C1 segment of cervical spinal cord (tissue), 14 donors: ENCODE data around the gene SLC23A3.

Experiments
- DNase-seq, 14 donors: peaks; one replicate each; lab custom pipeline; 2025; lab: John Stamatoyannopoulos, UW

Gene SLC23A3

DNA sequence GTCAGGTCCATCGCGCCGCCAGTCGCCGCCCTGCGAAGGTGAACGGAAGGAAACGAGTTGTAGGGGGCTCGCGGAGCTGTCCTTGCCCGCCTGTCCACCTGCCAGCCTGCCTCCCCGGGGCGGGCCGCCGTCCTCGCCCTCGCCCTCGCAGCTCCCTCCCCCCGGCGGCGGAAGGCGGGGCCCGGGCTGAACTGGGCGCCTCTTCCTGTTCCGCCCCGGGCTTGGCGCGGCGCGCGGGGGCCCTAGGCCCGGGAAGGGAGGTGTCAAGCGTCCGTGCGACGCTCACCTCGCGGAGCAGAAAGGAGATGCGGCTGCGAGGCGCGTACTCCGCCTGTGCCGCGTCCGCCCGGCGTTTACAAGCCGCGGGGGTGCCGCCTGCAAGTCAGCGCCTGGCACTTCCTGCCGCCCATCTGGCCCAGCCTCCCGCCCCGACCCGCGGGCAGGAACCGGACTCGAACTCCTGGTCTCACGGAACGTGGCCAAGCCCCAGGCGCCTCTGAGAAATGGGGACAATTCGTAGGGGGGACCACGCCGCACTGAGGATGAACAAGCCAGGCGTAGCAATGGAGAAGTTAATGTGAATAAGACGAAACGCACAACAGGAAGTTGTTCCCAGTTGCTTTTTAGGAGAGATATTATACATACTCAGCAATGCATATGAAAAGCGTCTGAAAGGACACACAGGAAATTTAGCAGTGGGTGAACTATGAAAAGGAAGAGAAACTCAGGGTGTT, 7.2 kb upstream of the SLC23A3 start, which contains the start of gene CNPPD1:
TSS of gene CNPPD1 (minus strand) at position 108 of the 734 bp plus-strand sequence. CDS start at position 11, 97 bp downstream.
- DNase-seq = peak; percentile 27 to 91 (median 82)

DNA sequence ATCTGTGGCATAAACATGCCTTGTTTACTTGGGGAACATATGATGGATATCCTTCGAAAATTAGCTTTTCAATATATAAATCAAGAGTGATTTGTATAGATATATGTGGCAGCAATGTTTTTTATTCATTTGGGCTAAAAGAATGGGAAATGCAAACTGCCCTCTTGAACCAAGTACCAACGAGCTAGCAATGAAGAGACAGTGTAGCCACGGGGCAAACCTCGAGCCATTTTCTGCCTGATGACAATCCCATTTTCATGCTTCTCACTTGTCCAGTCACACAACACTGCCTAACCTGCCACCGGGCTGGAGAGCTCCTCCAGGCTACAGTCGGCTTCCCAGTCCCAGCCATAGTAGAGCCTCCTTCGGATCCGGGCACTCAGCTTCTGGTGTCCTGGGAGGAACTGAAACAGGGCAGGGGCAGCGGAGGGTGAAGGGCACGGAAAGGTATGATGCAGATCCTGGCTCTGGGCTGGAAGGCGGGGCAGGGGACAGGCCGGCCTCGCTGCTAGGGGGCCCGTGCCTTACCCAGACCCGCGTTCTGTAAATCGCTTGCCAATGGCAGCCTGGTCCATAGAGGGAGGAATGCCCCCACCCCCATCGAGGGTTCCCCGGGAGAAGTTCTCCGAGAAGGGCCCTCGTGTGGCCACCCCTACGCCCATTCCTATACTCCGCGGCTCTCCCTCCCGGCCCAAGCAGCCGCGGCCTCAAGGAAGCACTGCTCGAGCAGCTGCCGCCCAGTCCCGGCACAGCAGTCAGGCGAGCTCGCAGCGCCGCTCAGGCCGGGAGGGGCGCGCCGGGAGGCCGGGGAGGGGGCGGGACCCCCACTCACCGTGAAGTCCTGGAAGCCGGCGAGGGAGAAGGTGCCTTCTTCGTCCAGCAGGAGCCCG, 6.3 kb upstream of the SLC23A3 start:
- peak in 10 of 14 donors; percentile 54 to 80 (median 72) for DNase-seq

DNA sequence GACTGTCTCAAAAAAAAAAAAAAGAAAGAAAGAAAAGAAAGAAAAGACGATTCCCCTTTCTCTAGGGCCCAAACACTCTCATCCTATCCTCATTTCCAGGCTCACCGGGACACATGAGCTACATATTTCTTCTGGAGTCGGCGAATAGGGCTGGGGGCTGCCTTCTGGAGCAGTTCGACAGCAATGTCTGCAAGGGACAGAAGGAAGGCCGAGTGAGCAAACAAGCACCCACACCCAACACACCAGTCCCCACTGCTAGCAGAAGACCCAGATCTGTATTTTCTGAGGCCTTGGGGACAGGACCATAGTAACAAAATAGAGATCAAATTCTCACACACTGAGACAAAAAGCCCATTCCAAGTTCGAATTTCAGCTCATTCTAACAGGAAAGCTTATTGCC, 5.7 kb upstream of the SLC23A3 start:
- no peak for DNase-seq

DNA sequence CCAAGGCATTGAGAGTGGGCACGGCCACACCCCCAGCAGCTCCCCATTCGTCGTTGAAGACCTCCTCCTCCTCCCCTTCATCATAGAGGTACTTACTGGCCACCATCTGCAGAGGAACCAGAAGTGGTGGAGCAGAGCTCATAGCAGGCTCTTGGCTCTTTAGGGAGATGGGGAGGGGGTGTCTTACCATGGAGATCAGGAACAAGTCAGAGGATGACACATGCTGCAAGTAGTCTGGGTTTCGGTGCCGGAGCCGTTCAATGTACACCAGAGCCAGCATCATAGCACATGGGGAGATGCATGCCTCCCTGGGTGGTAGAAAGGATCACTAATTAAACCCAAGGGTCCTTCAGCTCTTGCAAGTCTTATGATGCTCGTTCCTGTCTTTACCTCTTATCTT, 5.0 kb upstream of the SLC23A3 start:
- no peak for DNase-seq

DNA sequence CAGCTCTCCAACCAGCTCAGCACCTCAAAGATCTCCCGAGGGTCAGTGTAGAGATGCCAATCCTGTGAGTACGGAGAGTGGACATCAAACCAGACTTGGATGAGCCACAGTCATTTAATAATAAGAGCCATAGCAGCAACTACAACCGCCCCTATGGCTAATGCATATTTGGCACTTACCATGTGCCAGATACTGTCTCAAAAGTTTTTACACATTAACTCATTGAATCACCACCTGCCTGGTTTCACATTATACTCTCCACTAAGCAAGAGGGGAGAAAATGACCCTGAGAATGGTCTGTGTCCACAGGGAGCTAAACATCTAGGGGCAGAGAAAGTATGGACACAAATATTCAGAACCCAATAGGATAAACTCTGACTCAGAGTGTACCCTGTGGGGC, 4.3 kb upstream of the SLC23A3 start:
- no peak for DNase-seq

DNA sequence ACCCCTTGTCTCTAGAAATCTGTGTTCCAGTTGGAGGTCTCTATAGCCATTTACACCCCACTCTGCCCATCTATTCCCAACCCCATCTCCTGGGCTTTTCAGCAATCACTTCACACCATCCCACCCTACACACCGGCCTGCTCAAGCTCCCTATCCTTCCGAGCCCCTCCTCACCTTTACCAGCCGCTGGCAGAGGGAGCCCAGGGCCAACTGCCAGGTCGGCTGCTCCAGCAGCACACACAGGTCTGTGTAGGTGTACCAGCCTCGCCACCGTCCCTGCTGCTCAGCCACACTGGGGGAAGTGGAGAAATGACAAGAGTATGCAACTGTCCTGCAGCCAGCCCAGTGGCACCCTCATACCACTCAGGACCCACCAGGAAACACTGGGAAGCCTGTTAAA, 3.3 kb upstream of the SLC23A3 start:
- DNase-seq = no peak

DNA sequence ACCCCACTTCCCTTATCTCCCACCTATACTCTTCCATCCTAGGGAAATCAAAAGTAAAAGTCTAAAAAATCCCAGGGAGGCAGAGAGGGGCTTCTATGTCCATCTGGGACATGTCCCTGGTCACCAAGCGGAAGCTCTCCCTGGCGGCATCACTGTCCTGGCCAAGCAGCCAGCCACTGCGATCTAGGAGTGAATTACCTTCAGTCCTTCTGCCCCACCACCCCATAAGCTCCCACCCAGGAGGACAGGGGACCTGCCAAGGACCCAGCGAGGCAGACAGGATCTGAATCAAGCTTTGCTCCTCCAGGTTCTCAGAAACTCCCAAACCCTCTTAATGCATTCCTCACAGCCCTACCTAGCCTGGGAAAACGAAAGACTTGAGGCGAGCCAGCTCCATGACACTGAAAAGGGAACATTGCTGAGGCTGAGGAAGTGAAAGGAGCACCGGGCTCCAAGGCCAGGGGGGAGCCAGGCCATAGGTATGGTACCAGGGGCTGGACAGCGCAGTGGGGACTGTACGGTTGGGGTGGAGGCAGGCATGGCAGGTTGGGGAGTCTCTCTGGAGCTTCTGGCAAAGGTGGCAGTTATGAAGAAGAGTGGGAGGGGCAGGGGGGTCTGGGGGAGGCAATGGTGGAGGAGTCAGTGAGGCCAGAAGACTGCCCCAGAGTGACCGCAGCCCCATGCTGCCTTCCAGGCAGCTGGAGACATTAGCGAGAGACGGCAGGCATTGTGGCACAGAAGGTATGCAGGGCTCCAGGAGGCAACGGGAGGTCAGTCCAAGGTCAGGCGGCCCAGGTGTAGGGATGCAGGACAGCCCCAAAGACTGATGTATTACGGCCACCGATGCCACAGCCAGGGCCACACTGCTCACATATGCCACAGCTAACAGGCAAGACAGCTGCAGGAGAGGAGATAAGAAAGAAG, 2.7 kb upstream of the SLC23A3 start:
- no peak for DNase-seq

DNA sequence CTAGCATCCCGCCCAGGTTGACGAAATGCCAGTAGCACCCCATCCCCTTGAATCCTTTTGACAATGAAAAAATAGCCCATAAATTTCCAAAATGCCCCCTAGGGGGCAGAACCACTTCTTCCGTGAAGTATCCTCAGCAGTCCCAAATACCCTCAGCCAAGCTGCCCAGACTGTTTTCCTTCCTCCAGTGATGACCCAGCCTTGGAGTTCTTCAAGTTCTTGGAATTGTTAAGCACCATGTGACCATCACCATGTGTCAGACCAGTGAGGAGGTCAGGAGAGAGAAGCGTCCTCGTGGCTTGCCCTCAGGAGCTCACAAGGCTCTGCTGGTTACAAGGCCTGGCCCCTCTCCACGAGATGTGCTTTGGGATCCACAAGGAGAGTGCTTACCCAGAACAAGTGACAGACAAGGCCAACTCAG, 1.4 kb upstream of the SLC23A3 start:
- DNase-seq = peak in 9 of 14 donors; percentile 17 to 36 (median 23)

DNA sequence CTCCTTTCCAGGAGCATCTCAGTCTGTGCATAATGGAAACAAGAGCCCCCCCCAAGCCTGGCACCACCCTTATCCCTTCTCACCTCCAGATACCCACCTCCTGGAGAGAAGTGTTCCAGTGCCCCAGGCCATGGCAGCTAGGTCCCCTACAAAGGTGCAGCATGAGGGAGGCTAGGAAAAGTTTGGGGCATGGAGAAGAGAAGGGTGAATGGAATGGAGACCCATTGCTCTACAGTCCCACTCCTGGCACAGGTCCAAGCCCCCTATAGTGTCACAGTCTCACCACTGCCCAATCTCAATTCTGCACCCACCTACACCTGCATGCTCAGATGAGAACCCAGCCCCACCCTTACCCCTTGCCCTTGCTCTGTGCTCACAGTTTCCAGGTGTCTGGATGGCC, 897 bp downstream of the SLC23A3 start:
- DNase-seq = no peak

DNA sequence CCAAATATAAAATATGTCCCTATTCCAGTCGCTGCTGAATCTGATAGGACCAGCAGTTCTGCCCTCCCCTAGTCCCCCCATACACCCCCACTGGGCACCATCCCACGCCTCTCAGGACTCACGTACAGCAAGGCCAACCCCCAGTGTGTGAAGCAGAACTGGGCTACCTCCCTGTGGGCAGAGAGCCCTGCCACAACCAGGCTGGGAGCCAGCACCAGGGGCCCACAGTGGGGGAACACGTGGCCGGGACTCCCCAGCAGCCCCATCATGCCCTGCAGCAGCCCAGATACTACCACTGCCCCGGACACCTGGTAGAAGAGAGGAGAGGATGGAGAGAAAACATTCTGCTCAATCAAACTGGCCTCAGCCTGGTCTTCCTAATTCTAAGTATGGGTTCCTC, 1.3 kb downstream of the SLC23A3 start:
- DNase-seq = no peak

DNA sequence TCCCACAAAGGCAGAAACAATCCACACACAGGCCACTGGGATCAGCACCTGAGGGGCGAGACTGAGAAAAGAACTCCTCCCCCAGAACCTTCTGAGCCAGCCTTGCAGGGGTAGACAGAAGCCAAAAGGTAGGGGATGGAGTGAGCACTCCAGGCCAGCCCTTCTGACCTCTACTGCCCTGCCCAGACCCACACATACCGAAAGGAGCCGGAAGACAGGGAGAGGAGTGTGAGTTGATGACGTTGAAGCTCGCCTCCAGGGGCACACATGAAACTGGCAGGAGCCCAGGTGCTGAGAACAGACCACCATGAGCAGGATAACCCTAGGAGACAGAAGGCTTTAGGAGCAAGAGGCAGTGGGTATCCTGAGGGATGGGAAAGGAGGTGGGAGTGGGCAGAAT, 1.8 kb downstream of the SLC23A3 start:
- no peak for DNase-seq

DNA sequence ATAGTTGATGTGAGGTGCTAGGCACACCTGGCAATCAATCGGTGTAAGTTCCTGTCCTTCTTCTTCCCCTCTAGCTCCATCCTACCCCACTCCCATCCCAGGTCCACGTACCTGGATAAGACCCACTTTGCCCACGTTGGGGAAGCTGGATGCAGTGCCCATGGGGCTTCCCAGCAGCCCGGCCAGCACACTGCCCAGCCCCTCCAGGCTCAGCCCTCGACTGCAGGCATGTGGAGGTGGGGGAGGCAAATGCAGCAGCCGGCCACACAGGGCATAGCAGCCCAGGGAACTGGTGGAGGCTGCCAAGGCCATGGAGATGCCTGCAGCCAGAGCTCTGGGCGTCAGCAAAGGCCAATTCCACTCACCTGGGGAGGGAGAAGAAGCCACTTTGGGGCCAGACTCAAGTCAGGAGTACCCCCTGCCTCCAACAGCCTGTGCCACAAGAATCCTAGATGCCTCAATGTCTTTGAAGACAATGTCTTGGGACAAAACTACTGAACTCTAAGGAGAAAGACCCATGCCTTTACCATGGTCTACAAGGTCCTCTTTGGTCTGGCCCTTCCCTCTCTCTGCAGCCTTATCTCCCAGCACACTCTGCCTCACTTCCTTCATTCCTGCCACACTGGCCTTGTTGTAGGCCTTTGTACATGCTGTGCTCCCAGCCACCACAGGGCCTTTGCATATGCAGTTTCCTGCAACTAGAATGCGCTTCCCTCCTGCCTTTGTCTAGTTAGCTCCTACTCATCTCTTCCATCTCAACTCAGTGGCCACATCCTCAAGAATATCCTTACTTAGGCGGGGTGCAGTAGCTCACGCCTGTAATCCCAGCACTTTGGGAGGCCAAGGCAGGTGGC, 4.5 kb downstream of the SLC23A3 start:
- no peak for DNase-seq

DNA sequence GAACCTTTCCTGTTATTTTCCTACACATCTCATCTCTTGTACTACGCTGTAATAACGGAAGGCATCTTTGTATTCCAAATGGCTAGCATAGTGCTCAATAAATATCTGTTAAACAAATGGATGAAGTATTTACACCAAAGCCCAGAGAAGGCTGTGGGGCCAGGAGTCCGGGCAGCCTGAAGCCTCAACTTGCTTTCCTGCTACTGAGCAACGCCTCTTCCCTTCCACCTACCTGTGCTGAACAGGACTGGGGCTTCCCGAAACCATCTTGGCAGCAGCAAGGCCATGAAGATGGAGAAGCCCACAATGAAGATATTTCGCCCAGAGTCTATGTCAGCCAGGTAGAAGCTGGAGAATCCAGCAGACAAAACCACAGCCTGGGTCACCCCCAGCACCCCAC, 6.7 kb downstream of the SLC23A3 start:
- DNase-seq = no peak

DNA sequence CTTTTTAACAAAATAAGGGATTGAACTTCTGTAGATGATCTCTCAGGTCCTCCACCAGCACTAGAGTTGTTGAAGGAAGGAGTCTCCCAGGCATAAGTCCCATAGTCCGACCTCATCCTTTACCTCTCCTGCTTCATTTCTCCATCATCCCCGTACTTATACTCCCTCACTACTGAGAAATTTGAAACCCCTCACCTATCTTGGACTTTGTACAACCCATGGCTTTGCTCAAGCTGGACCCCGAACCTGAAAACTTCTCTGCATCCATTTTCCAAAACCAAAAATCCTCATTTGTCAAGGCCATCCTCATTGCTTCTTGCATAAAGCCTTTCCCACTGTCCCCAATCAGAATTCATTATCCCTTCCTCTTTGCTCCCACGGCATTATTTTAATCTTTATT, 8.7 kb downstream of the SLC23A3 start:
- no peak for DNase-seq

DNA sequence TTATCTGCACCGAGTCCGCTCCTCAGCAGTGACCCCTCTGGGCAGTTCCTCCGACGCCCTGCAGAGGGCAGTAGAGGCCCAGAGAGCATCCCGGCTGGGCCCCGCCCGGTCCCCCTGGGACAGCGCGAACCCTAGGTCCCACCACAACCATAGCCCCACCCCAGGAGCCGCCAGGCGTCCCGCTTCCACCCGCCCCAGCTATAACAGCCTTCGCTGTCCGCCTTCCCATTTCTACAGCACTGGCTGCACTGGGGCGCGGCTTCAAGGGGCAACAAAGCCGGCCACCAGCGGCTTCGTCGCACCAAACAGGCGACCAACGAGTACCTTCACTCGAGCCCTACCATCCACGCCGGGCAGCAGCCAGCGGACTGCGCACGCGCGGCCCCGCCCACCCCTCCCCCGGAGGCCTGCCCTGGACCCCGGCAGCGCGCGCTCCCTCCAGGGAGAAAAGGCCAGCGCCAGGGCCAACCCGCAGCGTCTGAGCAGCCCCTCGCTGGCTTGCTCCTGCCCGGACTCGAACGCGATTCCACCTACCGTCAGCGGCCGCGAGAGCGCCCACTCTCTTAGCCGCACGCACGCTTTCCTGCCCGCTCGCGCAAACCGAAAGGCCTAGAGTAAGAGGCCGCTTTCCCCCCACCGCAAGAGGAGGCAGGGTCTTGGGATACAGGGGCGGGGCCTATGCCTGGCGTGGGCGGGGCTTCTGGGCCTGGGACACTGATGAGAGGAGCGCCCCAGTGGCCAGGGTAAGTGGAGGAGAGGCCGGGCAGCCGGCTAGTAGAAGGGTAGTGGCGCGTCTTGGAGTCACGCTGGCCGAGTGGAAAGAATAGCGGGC, 9.4 kb downstream of the SLC23A3 start, which contains the start of gene NHEJ1:
TSS of gene NHEJ1 (minus strand) at position 630 of the 832 bp plus-strand sequence. CDS start 2,453 bp downstream, outside the sequence.
- peak; percentile 72 to 99 (median 96) for DNase-seq

DNA sequence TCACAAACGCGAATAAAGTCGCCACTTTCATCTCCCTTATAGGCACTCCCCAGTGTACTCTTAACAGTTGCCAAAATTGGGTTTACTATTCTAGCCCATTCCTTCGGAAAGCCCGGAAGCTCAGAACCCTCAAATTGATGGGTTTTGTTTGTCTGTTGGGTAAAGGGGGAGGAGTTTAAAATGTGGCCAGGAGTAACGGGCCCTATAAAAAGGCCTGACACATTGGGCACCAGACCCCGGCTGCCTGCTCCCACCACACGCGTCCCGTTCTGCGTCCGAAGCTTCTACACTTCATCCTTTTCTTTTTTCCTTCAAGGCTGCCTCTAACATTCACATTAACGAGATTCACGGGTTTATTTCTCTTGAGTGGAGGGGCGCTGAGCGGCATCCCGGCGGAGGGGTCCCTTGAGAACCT, 10.1 kb downstream of the SLC23A3 start:
- DNase-seq = no peak

DNA sequence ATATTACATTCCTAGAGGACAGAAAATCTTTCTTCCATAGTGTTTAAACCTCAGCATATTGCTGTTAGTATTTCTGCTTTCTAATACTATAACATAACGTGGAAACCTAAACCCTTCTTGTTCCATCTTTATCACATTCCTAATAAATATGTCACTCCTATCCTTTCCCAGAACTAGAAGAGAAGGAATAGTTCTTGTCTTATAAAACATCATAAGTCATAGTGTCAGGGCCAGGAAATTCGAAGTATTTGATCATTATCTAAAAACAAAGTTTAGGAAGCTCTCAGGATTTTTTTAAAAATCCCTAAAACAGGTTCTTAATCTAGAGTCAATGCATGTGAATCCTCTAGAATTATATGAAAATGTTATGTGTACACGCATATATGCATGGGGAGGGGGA, 11.2 kb downstream of the SLC23A3 start:
- no peak for DNase-seq

DNA sequence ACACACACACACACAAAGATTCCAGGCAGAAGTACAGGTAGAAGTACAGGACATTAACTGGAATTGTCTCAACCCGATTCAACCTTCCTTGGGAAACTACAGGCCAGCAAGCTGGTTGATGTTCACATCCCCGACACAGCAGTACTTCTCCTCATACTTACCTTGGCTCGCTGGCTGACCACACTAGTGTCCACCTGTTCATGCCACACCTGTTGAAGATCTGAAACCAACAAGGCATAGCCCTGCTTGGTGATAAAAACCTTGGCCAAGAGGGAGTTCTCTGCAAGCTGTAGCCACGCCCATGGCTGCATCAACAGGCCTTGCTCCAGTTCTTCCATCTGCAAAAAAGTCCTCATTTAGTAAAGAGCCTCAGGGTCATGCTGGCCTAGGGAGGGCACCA, 11.8 kb downstream of the SLC23A3 start:
- DNase-seq = no peak

DNA sequence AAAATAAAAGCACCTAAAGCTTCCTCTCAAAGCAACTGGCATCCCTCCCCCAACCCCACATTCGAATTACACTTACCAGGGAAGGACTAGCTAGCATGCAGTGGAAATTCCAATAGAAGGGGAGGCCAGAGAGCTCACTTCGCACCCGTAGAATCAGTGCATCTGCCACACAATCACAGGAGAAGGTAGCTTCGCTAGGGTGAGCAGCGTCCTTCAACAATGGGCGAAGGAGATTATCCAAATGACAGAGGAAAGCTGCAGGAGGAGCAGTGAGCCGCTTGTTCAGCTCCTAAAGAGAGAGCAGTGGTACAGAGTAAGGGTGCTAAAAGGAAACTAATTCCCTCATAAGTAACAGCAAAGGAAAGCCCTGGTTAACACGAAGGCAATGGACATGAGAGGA, 12.4 kb downstream of the SLC23A3 start:
- no peak for DNase-seq
